NCI-H510A (cell line): ENCODE data around the gene CAMK2N1.

Source experiments
- DNase-seq: peaks from one replicate; lab custom pipeline; 2025; lab: John Stamatoyannopoulos, UW

Gene CAMK2N1

DNA sequence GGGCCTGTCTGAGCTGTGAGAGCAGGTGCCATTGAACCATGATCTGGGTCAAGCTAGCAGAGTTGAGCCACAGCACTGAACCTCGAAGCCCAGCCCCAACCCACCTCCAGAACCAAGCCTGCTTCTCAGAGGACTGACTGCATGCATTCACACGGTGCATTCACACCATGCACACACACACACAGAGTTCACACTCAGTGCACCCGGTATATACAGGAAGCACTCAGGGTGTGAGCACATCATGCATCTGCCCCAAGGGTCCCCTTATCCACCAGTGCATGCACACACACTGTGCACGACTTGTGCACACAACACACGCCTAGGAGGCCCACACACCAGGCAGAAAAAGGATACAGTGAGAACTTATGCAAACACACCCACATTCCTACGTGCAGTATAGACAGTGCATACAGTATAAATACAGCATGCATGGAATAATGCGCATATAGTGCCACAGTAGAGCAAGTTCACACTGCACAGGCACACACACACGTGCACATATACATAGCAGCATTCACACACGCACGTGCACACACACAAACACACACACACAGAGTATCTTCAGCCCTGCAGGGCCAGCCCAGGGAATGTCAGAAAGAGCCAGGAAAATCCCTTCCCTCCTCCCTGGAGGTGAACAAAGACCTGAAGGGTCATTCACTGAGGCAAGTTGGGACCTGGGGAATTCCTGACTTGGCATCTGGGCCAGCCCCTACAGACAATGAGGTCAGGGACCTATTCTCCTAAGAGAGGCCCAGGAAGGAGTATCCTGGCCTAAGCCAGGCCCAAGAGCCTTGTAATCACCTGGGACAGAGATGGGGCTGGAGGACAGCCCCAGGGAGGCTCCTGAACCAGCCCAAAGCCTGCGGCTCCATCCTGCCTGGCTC, 42.1 kb downstream of the CAMK2N1 start:
- no peak for DNase-seq

DNA sequence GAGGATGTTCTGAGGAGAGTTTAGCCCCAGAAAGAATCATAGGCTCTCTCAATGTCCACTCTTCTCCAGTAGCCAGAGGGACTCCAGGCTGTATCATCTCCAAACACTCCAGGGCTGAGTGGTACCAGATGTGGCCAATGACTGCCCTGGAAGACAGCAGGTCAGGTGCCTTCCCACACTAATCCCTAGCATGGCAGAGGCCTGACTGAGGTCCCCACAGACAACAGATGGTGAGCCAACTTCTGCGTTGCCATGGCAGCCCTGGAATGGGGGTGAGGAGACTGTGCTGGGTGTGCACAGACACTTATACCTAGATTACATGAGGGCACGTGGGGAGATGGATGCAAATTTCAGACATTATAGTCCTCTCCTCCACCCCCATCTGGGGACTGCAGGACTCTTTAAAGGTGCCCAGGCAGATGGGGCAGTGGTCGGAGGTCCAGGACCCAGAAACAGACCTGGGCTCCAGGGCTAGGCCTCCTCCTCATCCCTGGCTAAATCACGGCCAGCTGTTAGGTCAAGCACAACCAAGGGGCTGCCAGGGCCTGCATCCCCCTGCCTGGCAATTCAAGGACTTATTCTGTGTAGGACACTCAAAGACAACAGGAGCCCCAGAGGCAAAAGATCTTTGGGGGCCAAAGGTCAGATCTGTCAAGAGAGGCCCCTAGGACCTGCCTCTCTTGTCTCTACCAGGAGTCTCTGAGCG, 42.9 kb downstream of the CAMK2N1 start:
- no peak for DNase-seq

DNA sequence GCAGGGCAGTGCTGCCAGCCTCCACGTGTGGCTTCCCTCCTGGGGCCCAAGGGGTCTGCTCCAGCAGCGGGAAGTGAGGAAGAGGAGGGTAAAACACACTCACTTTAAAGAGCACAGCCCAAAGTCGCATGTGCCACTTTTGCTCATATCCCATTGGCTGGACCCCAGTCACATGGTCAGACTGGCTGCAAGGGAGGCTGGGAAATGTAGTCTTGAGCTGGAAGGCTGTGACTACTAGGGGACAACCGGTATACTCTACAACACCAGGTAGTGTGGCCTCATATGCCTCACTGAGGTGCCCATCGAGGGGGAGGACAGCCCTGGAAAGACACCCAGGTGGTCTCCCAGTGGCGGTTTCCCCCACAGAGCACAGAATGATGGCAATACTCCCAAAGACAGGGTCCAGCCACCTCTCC, 45.2 kb downstream of the CAMK2N1 start:
- DNase-seq, result peak; percentile 8

DNA sequence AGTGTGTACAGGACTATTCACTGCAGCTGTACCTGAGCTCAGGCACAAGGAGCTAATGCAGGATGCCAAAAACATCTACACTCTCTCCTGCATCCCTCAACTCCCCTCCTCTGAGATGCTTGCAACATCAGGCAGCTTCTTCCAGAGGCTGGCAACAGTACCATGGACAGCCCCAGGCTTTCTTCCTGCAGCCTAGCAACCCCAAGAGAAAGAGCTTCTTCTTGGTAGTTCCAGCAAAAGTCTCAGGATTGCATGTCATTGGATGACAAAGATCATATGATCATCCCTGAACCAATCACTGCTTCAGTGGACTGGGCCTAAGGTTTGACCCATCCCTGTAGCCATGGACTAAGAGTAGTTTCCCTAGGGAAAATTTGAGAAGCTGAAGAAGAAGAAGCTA, 46.7 kb downstream of the CAMK2N1 start:
- DNase-seq, result no peak

DNA sequence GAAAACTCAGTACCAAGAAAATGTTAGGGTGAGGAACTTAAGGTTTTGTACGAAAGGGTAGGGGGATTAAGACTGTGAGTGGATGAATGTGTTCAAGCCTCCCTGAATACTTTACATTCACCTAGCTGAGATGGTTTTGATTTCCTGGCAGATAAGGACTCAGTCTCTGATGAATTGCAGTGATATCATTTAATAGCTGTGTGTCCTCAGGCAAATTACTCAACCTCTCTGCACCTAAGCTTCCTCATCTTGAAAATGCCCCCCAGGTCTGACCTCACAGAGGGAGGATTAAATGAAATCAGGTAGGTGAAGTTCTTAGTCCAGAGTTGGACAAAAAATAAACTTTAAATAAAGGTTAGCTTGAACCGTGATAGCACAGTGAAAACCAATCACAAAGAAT, 48.4 kb downstream of the CAMK2N1 start:
- no peak for DNase-seq

DNA sequence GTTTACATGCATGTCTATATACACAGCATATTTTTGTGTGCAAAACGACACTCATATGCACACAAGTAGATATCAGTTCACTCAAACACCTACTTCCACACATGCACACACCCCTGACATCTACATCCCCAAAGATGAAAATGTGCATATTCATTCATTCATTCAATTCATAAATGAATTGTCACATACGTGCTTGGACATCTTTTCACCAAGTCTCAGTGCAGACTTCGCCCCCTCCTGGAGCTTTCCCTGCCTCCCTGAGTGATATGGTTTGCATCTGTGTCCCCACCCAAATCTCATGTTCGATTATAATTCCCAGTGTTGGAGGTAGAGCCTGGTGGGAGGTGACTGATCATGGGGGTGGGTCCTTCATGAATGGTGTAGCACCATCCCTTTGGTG, 53.1 kb downstream of the CAMK2N1 start:
- DNase-seq, result no peak
